ENCODE measurements around the gene ZNF581.

DNA sequence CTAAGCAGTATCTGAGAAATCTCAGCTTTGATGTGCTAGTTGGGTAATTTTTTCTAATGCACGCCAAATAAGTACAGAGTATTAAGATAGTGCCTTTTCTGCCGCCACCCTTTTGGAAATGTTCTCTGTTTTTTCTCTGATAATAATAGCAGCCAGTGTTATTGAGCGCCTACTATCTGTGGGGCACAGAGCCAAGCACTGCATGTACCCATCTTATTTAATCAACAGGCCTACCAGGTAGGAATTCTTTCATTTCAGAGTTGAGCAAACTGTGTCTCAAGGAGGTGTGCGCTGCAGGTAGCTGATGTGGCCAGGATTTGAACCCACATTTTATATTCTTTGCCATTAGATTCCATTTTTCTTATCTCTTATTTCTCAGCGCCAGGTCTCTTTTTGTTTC, 32.9 kb downstream of the ZNF581 start:
- TF ChIP-seq, protein P1, sequence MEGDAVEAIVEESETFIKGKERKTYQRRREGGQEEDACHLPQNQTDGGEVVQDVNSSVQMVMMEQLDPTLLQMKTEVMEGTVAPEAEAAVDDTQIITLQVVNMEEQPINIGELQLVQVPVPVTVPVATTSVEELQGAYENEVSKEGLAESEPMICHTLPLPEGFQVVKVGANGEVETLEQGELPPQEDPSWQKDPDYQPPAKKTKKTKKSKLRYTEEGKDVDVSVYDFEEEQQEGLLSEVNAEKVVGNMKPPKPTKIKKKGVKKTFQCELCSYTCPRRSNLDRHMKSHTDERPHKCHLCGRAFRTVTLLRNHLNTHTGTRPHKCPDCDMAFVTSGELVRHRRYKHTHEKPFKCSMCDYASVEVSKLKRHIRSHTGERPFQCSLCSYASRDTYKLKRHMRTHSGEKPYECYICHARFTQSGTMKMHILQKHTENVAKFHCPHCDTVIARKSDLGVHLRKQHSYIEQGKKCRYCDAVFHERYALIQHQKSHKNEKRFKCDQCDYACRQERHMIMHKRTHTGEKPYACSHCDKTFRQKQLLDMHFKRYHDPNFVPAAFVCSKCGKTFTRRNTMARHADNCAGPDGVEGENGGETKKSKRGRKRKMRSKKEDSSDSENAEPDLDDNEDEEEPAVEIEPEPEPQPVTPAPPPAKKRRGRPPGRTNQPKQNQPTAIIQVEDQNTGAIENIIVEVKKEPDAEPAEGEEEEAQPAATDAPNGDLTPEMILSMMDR (IDR thresholded peaks at IDR 0.05), result no peak
- TF ChIP-seq POLR2AphosphoS5 (IDR thresholded peaks at IDR 0.05; ENCODE audit: insufficient read depth in 1 of 2, low read depth in 1 of 2), result no peak
